Activated CD4-positive, alpha-beta T cell treated with anti-CD3 and anti-CD28 coated beads, Interleukin-2, amount 50 U/mL, for 1 hour (primary cell): ENCODE results near the gene DNM2.
"Not testable (repeated sequence)": the region's sequence is repeated elsewhere in the genome, so short reads cannot be mapped to it uniquely, and the experiment has no call there.

ENCODE experiments used
- DNase-seq: peaks from one replicate; pipeline ENCODE4 v3.0.0-alpha.2; 2020

The DNM2 gene

GRCh38 chr19:10717356-10718204, at the start of gene DNM2:
Gene DNM2 (plus strand): TSS chr19:10718079. CDS start chr19:10718243, 164 bp downstream.
- peak; percentile 94 for DNase-seq

DNA sequence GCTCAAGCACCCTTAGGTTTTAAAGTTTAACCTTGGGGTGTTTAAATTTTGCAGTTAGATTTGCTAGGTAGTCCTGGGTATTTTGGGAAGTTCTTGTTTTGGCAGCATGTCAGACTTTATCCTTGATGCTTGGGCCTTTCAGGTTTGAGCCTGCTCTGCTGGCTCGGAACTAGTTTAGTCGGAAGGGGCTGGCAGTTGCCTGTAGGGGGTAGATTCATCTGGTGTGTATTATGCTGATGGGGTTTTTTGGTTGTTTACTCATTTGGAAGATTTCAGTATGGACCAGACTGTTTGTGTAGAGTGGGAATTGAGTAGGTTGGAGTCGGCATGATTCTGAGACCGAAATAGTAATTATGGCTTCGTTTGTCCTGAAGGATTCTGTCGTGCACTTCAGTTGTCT, 48.6 kb upstream of the DNM2 start:
- DNase-seq: no peak

- DNase-seq: no peak
Observed at GRCh38 chr19:10670182-10670581, 47.7 kb upstream of the DNM2 start.

DNA sequence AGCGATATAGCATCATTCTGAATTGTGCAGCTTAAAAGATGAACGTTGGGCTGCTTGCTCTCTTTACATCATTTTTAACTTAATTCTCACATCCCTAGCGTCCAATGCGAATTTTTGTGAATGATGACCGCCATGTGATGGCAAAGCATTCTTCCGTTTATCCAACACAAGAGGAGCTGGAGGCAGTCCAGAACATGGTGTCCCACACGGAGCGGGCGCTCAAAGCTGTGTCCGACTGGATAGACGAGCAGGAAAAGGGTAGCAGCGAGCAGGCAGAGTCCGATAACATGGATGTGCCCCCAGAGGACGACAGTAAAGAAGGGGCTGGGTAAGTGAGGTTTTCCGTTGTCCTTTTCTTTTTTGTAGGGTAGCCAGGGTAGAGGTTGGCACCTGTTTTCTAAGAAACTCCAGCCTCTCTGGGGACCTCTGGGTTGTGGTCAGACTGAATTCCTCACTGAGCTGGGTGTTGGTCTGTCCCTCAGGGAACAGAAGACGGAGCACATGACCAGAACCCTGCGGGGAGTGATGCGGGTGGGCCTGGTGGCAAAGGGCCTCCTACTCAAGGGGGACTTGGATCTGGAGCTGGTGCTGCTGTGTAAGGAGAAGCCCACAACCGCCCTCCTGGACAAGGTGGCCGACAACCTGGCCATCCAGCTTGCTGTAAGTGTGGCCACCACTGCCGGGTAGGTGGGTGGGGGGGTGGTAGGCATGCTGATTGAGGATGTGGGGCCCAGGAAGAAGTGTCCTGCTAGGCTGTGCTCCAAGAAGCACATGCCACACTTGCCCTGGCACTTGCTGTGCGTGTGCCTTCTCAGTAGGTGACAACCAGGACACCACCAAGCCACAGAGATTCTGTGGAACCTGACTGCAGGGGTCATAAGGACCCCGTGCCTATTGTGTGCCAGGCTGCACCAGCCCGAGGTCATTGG, 46.7 kb upstream of the DNM2 start:
- no peak for DNase-seq

GRCh38 chr19:10671922-10672321, 46.0 kb upstream of the DNM2 start:
- not testable (repeated sequence) for DNase-seq

DNA sequence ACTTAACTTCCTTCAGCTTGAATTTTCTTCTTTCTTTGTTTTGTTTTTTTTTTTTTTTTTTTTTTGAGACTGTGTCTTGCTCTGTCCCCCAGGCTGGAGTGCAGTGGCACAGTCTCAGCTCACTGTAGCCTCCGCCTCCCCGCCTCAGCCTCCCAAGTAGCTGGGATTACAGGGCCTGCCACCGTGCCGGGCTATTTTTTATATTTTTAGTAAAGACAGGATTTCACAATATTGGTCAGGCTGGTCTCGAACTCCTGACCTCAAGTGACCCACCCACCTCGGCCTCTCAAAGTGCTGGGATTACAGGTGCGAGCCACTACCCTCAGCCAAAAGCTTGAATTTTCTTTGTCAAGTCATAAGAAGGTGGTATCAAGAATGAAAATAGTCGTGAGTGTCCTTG, 42.7 kb upstream of the DNM2 start:
- not testable (repeated sequence) for DNase-seq

GRCh38 chr19:10677751-10678150, 40.1 kb upstream of the DNM2 start:
- DNase-seq: no peak

- DNase-seq: no peak
Observed at GRCh38 chr19:10678813-10679212, 39.1 kb upstream of the DNM2 start.

DNA sequence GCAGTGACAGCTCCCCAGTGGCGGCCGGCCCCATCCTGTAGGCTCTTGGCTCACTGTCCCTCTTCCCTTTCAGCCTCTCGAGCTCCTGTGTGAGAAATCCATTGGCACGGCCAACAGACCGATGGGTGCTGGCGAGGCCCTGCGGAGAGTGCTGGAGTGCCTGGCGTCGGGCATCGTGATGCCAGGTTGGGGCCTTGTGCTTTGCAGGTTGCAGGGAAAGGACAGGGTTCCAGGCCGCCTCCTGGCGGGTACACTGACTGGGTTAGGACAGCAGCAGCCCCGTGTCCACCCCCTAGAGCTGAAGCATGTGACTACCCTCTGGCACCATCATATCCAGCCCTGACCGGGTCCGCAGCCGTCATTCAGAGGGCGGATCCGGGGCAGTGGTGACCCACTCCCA, 38.1 kb upstream of the DNM2 start:
- no peak for DNase-seq

- DNase-seq: no peak
Observed at GRCh38 chr19:10680545-10681135, 37.2 kb upstream of the DNM2 start.

DNA sequence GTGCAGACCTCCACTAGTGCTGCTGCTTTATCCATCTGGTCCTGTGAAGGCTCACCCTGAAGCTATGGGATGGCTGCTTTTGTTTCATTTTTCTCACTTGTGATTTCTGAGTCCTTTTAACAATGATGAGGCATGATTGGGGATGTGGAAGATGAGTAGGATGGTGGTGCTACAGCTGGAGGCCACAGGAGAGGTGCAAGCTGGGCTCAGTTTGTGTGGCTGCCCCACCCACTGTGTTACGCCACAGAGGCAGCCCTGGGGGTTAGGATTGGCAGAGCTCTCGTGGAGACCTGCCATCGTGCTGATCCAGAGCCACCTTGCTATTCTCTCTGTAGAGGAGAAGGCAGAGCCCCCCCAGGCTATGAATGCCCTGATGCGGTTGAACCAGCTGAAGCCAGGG, 36.2 kb upstream of the DNM2 start:
- no peak for DNase-seq

DNA sequence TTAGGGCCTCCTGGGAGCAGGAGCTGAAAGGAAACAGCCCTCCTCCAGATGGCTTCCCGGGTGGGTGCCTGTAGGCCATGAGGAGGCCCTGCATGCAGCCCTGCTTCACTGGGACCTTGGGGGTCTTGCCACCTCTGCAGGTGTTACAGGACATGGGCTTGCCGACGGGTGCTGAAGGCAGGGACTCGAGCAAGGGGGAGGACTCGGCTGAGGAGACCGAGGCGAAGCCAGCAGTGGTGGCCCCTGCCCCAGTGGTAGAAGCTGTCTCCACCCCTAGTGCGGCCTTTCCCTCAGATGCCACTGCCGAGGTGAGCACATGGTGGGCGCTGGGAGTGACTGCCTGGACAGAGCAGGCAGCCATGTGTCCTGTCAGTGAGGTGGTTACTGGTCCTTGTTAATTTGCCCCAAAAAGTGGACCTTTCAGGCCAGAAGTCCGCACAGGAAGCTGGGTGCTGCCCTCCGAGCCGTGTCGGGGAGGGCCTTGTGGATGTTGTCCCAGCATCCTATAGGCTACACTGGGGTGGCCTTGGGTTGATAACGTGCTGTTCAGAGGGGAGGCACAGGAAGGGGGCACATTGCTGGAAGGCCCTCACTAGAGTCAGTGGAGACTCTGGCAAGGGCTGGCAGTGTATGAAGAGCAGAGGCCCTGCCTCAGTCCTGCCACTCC, 35.3 kb upstream of the DNM2 start:
- DNase-seq: no peak

DNA sequence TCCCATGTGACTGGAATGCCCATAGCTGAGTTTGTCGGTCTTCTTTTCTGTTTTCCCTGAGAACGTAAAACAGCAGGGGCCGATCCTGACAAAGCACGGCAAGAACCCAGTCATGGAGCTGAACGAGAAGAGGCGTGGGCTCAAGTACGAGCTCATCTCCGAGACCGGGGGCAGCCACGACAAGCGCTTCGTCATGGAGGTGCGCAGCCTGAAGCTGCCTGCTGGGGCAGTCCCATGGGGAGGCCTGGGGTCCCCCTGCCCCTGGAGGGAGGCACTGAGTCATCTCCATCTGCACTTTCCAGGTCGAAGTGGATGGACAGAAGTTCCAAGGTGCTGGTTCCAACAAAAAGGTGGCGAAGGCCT, 34.8 kb upstream of the DNM2 start:
- no peak for DNase-seq

DNA sequence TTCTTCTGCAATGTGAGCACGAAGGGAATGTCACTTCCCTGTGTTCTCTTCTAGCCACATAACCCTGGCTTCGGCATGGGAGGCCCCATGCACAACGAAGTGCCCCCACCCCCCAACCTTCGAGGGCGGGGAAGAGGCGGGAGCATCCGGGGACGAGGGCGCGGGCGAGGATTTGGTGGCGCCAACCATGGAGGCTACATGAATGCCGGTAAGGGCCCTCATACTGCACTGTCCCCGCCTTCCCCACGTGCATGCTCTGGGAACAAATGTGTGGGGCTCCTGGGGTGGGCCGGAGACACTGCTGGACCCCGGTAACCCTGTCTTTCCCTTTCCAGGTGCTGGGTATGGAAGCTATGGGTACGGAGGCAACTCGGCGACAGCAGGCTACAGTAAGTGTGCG, 34.3 kb upstream of the DNM2 start:
- no peak for DNase-seq

DNA sequence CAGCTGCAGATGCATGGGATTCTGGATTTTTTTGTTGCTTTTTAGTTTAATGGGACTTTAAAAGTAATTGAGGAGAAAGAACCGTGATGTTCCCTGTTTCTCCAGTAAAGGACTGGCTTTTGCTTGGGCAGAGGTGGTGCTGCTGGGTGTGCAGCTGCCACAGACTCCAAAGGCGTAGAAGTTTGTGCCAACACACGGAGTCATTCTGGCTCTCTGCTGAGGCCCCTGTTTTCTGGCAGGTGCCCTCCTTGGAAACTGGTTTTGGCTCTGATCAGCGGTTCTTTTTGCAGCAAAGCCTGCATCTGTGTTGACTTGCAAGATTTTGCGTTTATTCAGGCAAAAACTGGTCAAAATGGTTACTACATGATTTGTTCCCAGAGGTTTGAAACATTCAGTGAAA, 32.7 kb upstream of the DNM2 start:
- no peak for DNase-seq

DNA sequence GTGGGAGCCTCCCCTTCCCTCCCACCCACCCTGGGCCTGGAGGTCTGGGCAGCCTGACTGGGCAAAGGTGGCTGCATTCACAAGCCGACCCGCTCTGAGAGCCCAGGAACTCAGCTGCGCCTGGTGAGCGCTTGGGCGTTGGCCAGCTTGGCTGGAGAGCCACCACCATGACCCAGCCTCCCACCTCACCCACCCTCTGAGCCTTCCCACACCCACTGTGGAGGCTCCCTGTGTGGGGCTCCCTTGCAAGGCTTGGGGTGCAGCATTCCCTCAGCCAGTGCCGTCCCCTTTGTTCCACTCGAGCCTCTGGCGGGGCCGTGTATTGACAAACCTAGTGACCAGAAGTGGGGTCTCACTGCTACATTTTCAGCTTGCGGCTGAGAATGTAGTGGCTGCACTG, 31.7 kb upstream of the DNM2 start:
- no peak for DNase-seq

- DNase-seq: no peak
Observed at GRCh38 chr19:10686661-10687517, 31.0 kb upstream of the DNM2 start.

DNA sequence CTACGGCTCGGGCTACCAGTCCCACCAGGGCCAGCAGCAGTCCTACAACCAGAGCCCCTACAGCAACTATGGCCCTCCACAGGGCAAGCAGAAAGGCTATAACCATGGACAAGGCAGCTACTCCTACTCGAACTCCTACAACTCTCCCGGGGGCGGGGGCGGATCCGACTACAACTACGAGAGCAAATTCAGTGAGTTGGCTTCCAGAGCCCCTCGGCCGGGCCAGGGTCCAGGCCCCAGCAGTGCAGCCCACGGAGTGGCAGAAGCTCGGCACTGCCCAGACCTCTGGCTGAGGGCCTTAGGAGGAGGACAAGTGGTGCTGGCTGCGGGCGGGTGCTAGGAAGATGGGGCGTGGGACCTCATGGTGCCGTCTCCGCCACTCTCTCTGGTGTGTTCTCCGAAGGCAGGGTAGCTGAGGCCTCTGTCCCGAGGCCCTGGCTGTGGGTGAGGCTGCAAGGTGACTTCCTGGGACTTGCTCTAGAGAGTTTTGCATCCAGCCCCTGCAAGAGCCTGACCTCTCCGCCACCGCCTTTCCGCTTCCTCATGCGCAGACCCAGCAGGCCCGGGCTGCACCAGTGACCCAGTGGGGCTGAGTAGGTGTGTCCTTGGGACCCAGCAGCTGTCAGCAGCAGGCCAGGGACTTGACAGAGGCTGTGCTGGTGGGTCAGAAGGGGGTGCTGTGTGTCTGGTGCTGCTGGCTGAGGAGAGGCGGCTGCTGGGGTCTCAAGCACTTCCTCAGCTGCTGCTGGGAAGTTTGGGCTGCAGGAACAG, 30.2 kb upstream of the DNM2 start:
- no peak for DNase-seq

DNA sequence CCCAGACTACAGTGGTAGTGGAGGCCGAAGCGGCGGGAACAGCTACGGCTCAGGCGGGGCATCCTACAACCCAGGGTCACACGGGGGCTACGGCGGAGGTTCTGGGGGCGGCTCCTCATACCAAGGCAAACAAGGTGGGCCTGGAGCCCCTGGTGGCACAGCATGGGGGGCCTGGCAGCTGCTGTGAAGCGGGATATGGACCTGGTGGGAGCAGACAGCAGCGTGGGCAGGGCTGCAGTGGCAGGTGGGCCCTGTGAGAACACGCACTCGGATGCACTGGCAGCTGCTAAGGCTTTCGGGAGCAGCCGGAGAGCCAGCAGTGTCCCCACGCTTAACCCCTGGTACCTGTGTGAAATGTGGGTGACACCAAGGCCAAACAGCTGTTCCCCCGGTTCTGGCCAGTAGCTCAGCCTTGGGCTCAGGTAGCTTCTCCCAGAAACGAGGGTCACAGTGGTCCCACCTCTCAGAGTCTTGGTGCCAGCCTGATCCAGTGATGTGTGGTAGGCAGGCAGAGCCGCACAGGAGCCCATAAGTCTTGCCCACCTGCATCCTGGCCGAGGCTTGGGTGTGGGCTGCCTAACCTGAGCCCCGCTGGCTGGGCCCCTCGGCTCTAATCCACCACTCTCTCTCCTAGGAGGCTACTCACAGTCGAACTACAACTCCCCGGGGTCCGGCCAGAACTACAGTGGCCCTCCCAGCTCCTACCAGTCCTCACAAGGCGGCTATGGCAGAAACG, 29.2 kb upstream of the DNM2 start:
- DNase-seq: no peak

DNA sequence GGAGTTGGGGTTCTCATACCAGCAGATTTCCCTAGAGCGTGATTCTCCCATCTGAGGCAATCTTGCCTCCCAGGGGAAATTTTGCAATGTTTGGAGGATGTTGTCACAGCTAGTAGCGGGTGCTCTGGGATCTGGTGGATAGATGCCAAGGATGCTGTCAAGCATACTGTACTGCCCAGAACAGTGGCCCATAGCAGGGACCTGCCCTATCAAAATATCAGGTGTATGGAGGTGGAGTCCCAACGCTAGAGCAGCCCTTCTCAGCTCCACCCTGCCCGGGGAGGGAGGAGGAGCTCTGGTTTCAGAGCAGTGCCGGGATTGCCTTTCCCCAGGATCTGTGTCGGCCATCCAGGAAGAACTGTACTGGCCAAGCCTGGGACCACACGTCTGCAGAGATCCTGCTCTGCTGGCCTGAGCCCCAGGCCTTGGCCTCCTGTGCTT, 27.5 kb upstream of the DNM2 start:
- no peak for DNase-seq
